GM21423 (cell line): ENCODE measurements around the gene TMTC1.

Source experiments
- ATAC-seq: cut with Tn5 transposase; IDR thresholded peaks from one replicate; pipeline ENCODE4 v1.9.1; 2021; ENCODE audit warnings: mild to moderate bottlenecking, moderate library complexity; ENCODE audit not compliant: unreplicated experiment

The TMTC1 gene

DNA sequence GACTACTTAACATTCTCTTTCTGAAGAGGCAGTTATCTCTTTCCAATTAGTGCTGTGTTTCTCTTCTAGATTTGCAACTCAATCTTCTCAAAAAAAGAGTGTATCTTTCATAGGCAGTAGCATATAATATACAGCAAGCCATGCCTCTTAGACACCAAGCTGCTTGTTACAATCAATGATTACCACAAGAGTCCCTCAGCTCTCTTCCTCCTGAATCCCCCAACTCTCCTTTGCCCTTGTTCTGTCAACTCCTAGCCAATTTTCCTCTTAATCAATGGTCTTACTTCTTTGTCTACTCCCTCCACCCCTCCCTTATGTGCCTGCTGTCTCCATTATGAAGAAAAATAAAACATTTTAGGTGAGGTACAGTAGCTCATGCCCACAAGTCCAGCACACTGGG lies 2.6 kb downstream of the TMTC1 start:
- no peak for ATAC-seq

DNA sequence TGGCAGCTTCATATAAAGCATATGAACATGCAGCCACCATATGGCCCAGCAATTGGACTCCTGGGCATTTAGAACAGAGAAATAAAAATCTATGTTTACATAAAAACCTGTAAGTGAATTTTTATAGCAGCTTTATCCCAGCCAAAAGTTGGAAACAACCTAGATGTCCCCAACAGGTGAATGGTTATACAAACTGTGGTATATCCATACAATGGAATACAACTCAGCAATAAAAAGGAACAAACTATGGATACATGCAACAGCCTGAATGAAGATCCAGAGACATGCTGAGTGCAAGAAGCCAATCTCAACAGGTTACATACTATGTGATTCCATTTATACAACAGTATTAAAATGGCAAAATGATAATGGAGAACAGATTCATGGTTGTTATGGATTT lies 3.7 kb downstream of the TMTC1 start:
- no peak for ATAC-seq

DNA sequence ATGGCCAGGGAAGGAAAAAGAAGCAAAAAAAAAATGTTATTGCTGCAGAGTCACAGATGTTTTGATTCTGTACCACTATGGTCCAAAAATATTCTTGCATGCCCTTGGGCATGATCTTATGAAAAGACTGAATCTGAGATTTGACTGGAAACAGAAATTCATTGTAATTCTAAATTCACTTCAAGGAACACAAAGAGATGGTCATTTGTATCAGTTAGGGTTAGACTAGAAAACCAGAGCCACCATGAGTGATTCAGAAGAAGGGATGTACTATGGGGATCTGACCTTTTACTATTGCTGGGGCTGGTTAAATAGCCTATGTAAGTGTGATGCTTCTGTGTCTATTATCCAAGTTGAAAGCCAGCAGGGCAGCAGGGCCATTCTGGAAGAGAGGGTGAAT lies 5.2 kb downstream of the TMTC1 start:
- no peak for ATAC-seq

DNA sequence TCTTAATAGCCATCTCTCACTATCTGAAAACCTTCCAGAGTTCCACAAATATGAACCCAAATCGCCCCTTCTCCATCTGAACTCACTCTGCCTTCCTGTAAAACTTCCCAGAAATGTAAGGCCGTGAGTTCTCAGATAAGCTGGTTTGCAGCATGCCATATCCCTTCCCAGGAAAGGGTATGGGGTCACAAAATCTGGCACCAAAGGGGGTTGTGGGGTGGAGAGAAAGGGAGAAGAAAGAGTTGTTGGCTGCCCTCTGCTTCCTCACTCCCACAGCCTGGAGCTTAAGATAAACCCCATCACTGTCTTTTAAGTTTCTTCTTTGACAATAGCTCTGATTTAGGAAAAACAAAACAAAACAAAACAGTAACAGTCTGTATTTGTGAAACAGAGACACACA lies 10.7 kb downstream of the TMTC1 start:
- no peak for ATAC-seq

DNA sequence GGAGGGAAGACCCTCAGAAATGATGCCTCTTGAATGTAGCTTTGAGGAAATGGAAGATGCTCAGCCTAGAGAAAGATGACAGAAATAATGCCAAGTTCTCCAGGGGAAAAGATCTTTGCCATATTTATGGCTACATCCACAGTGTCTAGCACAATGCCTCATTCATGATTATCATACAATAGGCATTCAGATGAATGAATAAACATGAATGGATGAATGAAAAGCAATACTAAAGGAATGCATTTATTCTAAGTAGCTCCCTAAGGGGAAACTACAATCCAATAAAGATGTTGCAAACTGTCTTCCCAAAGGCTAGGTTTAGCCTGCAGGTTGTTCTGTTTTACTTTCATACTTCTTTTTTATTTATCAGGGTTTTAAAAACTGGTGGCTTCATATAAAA lies 12.0 kb downstream of the TMTC1 start:
- no peak for ATAC-seq

DNA sequence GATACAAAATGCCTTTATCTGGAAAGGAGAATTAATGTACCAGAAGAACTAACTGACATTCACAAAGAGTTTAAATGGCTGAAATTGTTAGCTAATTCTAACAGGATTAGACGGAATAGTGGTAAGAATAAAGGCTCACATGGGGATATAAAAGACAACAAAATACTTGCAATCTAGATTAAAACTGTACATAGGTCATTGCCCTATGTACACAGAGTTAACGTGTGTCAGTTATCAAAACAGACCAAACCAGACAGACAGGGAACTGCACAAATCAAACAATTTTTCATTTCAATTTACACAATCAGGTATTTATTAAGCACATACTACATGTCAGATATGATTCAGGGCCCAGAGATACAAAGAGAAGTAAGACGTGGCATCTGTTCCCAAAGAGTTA lies 12.6 kb downstream of the TMTC1 start:
- no peak for ATAC-seq

- no peak for ATAC-seq
Measured at GRCh38 chr12:29769162-29769858, 14.4 kb downstream of the TMTC1 start.

DNA sequence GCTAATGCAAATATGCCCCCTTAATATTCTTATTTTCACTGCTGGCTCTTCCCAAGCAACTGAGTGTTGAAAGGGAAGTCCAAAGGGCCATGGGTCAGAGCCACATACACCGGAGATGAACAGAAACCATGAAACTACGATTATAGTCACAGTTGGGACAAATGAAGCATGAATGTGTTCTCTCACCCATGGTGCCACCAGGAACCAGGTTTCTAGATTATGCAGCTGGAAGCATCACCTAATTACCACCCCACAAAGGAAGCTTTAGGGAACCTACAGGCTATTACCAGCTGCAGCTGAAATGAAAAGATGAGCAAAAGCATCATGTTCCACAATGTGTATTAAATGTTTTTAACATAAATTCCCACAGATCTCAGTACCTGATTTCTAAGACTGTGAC lies 15.4 kb downstream of the TMTC1 start:
- no peak for ATAC-seq

DNA sequence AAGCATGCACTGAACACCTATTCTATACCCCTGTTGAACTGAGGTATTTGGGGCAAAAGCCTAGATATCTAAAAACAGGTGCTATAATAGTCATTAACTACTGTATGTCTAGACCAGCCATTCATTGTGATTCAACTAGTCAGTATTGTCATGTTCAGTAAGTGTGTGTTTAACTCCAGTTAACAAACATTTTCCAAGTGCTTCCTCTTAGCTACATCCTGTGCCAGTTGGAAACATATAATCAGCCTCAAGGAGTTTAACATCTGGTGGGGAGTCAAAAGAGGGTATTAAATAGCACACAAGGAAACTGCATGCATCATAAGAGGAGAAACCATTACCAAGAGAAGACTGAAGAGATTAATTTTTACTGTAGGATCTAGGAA lies 20.4 kb downstream of the TMTC1 start:
- ATAC-seq = no peak

GRCh38 chr12:29762637-29763300 lies 21.0 kb downstream of the TMTC1 start:
- ATAC-seq = no peak

DNA sequence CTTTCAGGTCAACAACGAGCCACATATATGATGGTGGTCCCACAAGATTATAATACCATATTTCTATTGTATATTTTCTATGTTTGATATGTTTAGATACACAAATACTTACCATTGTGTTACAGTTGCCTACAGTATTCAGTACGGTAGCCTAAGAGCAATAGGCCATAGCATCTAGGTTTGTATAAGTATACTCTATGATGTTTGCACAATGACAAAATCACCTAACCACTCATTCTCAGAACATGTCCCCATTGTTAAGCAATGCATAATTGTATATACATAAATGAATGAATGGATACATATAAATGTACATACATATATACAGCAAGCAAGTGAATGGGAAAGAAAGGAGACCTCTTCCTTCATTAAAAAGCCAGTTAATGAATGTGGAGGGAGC lies 23.8 kb downstream of the TMTC1 start:
- ATAC-seq = no peak

DNA sequence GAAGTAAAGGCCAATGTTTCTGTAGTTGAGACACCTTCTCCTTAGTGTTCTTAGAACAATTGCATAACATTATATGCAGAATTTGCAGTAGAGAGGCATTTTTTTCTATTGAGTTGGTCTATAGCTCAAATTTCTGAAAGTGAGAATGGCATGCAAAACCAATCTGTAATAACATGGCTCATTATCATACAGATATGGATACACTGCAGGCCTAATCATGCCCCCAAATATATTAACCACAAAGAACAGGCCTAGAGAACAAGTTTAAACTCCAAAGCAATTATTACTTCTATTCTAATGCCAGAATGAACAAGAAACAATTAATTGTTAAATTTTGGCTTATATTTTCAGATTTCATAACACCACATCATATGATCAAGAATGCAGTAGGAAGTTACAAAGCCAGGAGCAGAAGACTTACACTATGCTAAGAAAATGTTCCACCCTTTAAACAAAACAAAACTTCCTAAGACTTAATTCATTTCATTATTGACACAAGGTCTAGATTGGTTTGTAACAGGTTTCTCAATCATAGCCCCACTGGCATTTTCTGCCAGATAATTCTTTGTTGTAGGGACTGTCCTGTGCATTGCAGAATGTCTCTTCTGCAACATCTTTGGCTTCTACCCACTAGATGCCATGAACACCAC lies 26.9 kb downstream of the TMTC1 start:
- ATAC-seq = no peak

- ATAC-seq = no peak
Measured at GRCh38 chr12:29754235-29755189, 29.2 kb downstream of the TMTC1 start.

GRCh38 chr12:29752121-29752520 lies 31.6 kb downstream of the TMTC1 start:
- ATAC-seq = no peak

DNA sequence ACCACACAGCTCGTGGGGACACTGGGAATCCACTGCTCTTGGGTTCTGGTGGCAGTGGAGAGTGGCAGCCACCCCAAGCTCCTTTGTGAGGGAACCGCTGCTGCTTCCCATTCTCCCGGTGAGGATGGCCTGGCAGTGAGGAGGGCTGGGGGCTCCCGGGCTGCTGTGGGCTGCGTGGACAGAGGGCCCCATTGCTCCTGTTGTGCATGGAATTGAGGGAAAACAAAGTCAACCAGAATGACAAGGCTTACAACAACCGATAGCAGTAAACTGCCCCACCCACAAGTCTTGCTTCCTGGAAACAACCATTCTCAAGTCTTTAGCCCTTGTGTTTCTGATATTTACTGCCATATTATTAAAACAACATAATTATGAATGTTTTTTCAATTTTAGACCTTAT lies 32.1 kb downstream of the TMTC1 start:
- ATAC-seq = no peak

GRCh38 chr12:29750928-29751220 lies 32.9 kb downstream of the TMTC1 start:
- no peak for ATAC-seq

- peak; percentile 89 for ATAC-seq
Measured at GRCh38 chr12:29750131-29750927, 33.4 kb downstream of the TMTC1 start.

- no peak for ATAC-seq
Measured at GRCh38 chr12:29744365-29744764, 39.4 kb downstream of the TMTC1 start.

- ATAC-seq = no peak
Measured at GRCh38 chr12:29743801-29744200, 39.9 kb downstream of the TMTC1 start.

DNA sequence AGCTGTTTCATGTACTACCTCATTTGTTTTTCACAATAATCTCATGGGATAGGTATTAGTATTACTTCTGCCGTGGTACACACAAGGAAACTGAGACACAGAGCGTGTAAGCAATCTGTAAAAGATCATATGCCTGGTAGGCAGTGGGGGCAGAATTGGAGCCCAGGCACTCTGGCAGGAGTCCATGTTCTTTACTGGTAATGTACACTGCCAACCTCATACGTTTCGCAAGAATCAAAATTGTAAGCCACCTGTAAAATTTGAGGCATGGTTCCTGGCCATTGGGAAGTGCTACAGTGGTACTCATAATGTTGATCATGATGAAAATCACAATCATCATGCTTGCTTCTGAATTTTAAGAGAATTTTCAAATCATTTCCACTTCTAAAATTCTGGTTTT lies 40.7 kb downstream of the TMTC1 start:
- ATAC-seq = no peak

DNA sequence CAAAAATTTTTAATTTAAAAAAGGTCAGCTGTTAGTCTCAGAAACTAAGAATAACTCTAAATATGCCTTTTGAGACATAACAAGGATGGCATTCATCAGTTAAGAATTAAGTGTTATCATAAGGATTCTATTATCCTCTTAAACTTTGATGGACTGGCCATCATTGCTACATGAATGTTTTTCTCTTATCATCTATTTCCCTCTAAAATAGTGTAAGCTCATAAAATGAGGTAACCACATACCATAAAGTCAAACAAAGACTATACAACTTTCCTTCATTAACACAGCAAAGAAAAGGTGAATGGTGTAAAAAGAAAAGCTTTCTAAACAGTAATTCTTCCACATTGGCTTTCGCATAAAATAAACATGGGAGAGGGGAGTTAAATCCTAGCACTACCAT lies 41.1 kb downstream of the TMTC1 start:
- ATAC-seq = no peak
